Panc1 (cell line): ENCODE data around the gene SMTN. TPM values are rescaled to one million over a fixed set of nuclear protein-coding genes. Genes with fewer than 3 reads are reported as not detected.

ENCODE experiments used
- ATAC-seq: fragments of 200-7000 bp; cut with Tn5 transposase; 2 replicates; pipeline ENCODE4 v1.9.1; 2020; ENCODE audit warnings: mild to moderate bottlenecking, moderate library complexity
- BruUV-seq: library from RNA; stranded (reverse); fragments of 400-500 nt; replicated peaks from 2 replicates; lab custom pipeline; 2021; lab: Mats Ljungman, UMichigan
- CTCF ChIA-PET: fragments of 300-600 bp; sonication (Branson Sonifier 250); formaldehyde crosslinking; loops from one replicate; lab custom pipeline; 2022; ENCODE audit warnings: antibody characterized with exemption; lab: Charles Lee
- POLR2A ChIA-PET: fragments of 300-600 bp; sonication (Branson Sonifier 250); formaldehyde crosslinking; loops from one replicate; lab custom pipeline; 2022; ENCODE audit warnings: antibody characterized with exemption; lab: Charles Lee
- DNase-seq: peaks from one replicate; pipeline ENCODE4 v3.0.0-alpha.2; 2010; ENCODE audit warnings: low read depth, low spot score
- H3K27ac ChIP-seq: 2 replicates; pipeline ENCODE4 v1.5.1; 2011; ENCODE audit warnings: mild to moderate bottlenecking, low read length, inconsistent platforms
- H3K27me3 ChIP-seq: fragments of 200-500 bp; sonication (Bioruptor generic); 2 replicates; pipeline ENCODE4 v1.6.0; 2014; ENCODE audit warnings: low read length, inconsistent platforms; ENCODE audit not compliant: control insufficient read depth, insufficient read depth
- H3K36me3 ChIP-seq: fragments of 200-500 bp; sonication (Bioruptor generic); 2 replicates; pipeline ENCODE4 v1.5.1; 2014; ENCODE audit warnings: inconsistent platforms, mild to moderate bottlenecking, low read length, moderate library complexity; ENCODE audit not compliant: control insufficient read depth, insufficient read depth
- H3K4me1 ChIP-seq: 2 replicates; pipeline ENCODE4 v1.5.1; 2011; ENCODE audit warnings: inconsistent platforms, mild to moderate bottlenecking, low read length, moderate library complexity; ENCODE audit not compliant: control insufficient read depth, insufficient read depth
- H3K4me3 ChIP-seq, 2 experiments: 2 replicates each; pipeline ENCODE4 v1.5.1; 2011 to 2012; ENCODE audit warnings: low read depth in 2 of 2, low read length in 2 of 2, mild to moderate bottlenecking in 2 of 2, inconsistent platforms in 1 of 2, moderate library complexity in 1 of 2
- H3K9me3 ChIP-seq: fragments of 200-500 bp; sonication (Bioruptor generic); 2 replicates; pipeline ENCODE4 v1.5.1; 2014; ENCODE audit warnings: low read depth, mild to moderate bottlenecking, inconsistent platforms, low read length, moderate library complexity; ENCODE audit not compliant: control insufficient read depth, insufficient read depth
- POLR2AphosphoS5 ChIP-seq: IDR thresholded peaks from 2 replicates; pipeline ENCODE4 v1.6.1; 2012; ENCODE audit warnings: mild to moderate bottlenecking, low read depth, low read length, moderate library complexity
- SIN3A ChIP-seq: IDR thresholded peaks from 2 replicates; pipeline ENCODE4 v1.6.1; 2012; ENCODE audit warnings: low read depth, mild to moderate bottlenecking, low read length, moderate library complexity, borderline replicate concordance; ENCODE audit not compliant: insufficient read depth
- TCF7L2 ChIP-seq: IDR thresholded peaks from 2 replicates; pipeline ENCODE4 v1.6.1; 2011; ENCODE audit warnings: mild to moderate bottlenecking, low read depth, low read length, inconsistent platforms
- in situ Hi-C: cut with HindIII; loops from 2 replicates; pipeline ENCODE4 v1.10.0; 2016; ENCODE audit warnings: low sequenced_read_pairs, low pct_unique_long_range_greater_than_20kb
- intact Hi-C: fragments of 100-400 bp; cut with micrococcal nuclease; formaldehyde crosslinking; loops from one replicate; pipeline ENCODE4 v1.10.0; 2022; ENCODE audit not compliant: unreplicated experiment
- total RNA-seq: library from RNA; stranded (reverse); gene quantifications from one replicate; pipeline ENCODE4 v1.2.1, GENCODE V29; 2021; ENCODE audit not compliant: unreplicated experiment
- TF ChIP-seq, protein P1 (sequence below): fragments of 450-650 bp; IDR thresholded peaks from 2 replicates; pipeline ENCODE4 v1.5.1; 2017; ENCODE audit warnings: mild to moderate bottlenecking
- TF ChIP-seq, protein P2 (sequence below), 2 experiments: IDR thresholded peaks; 2 replicates each; pipeline ENCODE4 v1.6.1; 2011 to 2012; ENCODE audit warnings: low read depth in 2 of 2, control low read depth in 1 of 2, low read length in 1 of 2, mild to moderate bottlenecking in 1 of 2, moderate library complexity in 1 of 2; ENCODE audit not compliant: insufficient read depth in 1 of 2

The SMTN gene
- total RNA-seq, 1 experiment from 2014 or later, result 71.7 TPM

DNA sequence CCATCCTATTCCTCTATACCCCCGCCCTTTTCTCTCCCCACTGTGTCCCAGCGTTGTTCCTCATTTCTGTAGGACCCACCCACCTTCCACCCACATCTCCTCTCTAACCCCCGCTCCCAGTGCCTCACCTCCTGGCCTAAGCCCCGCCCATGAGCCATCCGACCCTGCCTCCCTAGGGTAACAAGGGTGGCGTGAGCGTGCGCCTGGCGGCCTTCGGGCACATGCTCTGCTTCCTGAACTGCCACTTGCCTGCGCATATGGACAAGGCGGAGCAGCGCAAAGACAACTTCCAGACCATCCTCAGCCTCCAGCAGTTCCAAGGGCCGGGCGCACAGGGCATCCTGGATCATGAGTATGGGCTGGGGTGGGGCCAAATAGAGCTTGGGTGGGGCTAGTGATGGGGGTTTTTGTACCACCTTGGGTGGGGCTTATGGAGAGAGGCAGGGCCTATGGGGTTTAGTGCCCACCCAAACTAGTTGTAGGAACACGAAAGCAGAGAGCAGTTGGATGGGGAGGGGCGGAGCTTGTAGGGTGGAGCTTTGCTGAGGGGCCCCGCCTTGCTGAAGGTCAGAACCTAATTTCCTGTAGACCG is 46.2 kb downstream of the SMTN start:
- CTCF ChIA-PET, result interaction anchor here (0.6 kb wide), 1 partner anchor 637 kb away, joined by 4 read pairs; no protein-coding TSS in a partner anchor
- in situ Hi-C loops, result no loop called here
- Histone ChIP-seq H3K27ac (no peak overlapping the region), H3K9me3 (no peaks in the 10 kb centered on the region), H3K36me3 (no peaks in the 10 kb centered on the region), H3K4me1 (no peaks in the 10 kb centered on the region), H3K27me3 (no peaks in the 10 kb centered on the region), H3K4me3 (no peak overlapping the region)
- intact Hi-C loops, result no loop called here
- ATAC-seq (no peak), DNase-seq (no peak)
- POLR2A ChIA-PET, result interaction anchor here (0.6 kb wide), 1 partner anchor 158 kb away, joined by 3 read pairs; the partner anchor contains the start of gene TUG1
- BruUV-seq, result no TSS peak
- TF ChIP-seq, protein P1, sequence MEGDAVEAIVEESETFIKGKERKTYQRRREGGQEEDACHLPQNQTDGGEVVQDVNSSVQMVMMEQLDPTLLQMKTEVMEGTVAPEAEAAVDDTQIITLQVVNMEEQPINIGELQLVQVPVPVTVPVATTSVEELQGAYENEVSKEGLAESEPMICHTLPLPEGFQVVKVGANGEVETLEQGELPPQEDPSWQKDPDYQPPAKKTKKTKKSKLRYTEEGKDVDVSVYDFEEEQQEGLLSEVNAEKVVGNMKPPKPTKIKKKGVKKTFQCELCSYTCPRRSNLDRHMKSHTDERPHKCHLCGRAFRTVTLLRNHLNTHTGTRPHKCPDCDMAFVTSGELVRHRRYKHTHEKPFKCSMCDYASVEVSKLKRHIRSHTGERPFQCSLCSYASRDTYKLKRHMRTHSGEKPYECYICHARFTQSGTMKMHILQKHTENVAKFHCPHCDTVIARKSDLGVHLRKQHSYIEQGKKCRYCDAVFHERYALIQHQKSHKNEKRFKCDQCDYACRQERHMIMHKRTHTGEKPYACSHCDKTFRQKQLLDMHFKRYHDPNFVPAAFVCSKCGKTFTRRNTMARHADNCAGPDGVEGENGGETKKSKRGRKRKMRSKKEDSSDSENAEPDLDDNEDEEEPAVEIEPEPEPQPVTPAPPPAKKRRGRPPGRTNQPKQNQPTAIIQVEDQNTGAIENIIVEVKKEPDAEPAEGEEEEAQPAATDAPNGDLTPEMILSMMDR, result no peak
- TF ChIP-seq TCF7L2 (no peak), SIN3A (no peak), POLR2AphosphoS5 (no peak)
- TF ChIP-seq, protein P2, sequence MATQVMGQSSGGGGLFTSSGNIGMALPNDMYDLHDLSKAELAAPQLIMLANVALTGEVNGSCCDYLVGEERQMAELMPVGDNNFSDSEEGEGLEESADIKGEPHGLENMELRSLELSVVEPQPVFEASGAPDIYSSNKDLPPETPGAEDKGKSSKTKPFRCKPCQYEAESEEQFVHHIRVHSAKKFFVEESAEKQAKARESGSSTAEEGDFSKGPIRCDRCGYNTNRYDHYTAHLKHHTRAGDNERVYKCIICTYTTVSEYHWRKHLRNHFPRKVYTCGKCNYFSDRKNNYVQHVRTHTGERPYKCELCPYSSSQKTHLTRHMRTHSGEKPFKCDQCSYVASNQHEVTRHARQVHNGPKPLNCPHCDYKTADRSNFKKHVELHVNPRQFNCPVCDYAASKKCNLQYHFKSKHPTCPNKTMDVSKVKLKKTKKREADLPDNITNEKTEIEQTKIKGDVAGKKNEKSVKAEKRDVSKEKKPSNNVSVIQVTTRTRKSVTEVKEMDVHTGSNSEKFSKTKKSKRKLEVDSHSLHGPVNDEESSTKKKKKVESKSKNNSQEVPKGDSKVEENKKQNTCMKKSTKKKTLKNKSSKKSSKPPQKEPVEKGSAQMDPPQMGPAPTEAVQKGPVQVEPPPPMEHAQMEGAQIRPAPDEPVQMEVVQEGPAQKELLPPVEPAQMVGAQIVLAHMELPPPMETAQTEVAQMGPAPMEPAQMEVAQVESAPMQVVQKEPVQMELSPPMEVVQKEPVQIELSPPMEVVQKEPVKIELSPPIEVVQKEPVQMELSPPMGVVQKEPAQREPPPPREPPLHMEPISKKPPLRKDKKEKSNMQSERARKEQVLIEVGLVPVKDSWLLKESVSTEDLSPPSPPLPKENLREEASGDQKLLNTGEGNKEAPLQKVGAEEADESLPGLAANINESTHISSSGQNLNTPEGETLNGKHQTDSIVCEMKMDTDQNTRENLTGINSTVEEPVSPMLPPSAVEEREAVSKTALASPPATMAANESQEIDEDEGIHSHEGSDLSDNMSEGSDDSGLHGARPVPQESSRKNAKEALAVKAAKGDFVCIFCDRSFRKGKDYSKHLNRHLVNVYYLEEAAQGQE (IDR thresholded peaks at IDR 0.05; ENCODE audit: insufficient read depth in 1 of 2, low read depth in 2 of 2, low read length in 1 of 2), result no peak

DNA sequence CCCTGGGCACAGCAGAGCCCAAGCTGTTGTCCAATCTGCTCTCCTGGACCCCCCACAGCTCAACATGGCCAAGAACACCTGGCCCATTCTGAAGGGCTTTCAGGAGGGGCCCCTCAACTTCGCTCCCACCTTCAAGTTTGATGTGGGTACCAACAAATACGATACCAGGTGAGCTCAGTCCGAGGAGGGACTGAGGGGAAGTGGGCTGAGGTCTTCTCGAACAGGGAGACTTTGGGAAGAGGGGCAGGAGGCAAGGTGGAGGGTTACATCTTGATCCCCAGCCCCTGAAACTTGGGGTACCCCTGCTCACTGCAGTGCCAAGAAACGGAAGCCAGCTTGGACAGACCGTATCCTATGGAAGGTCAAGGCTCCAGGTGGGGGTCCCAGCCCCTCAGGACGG is 47.0 kb downstream of the SMTN start:
- Histone ChIP-seq H3K4me1 (no peaks in the 10 kb centered on the region), H3K27ac (no peak overlapping the region), H3K4me3 (no peak overlapping the region), H3K9me3 (no peaks in the 10 kb centered on the region), H3K27me3 (no peaks in the 10 kb centered on the region), H3K36me3 (no peaks in the 10 kb centered on the region)
- intact Hi-C loops, result no loop called here
- BruUV-seq, result no TSS peak
- in situ Hi-C loops, result no loop called here
- CTCF ChIA-PET, result interaction anchor here (0.6 kb wide), 2 partner anchors 43 to 638 kb away, joined by 4 to 12 read pairs; no protein-coding TSS in a partner anchor
- POLR2A ChIA-PET, result interaction anchor here (0.7 kb wide), 1 partner anchor 162 kb away, joined by 5 read pairs; no protein-coding TSS in a partner anchor
- ATAC-seq (no peak), DNase-seq (no peak)
- TF ChIP-seq, protein P2 (IDR thresholded peaks at IDR 0.05; ENCODE audit: insufficient read depth in 1 of 2, low read depth in 2 of 2, low read length in 1 of 2), result no peak
- TF ChIP-seq, protein P1, result no peak
- TF ChIP-seq TCF7L2, result no peak
- TF ChIP-seq POLR2AphosphoS5, result no peak
- TF ChIP-seq SIN3A, result no peak
